H1 (cell line): ENCODE measurements around the gene LRRC26. TPM values are rescaled to one million over a fixed set of nuclear protein-coding genes. Genes with fewer than 3 reads are reported as not detected.

ENCODE experiments used
- CHD7 ChIP-seq: fragments of 300-600 bp; sonication (generic); IDR thresholded peaks from 2 replicates; pipeline ENCODE4 v1.7.1; 2012; ENCODE audit warnings: low read length, moderate library complexity, mild to moderate bottlenecking, inconsistent platforms; ENCODE audit not compliant: insufficient replicate concordance
- polyA plus RNA-seq, 7 experiments: library from polyadenylated mRNA; depleted of rRNA in 3 of 7; stranded (reverse) in 5 of 7; unstranded in 2 of 7; fragments of >200 nt in 5 of 7; fragments of 200-250 nt in 2 of 7; gene quantifications; 1 replicate in 5 of 7; 2 replicates in 1 of 7; 4 replicates in 1 of 7; pipeline versions ENCODE4 v1.2.1 to v1.2.3, GENCODE V29; 2011 to 2013; ENCODE audit warnings: missing spikeins in 2 of 7, mixed read lengths in 2 of 7
- total RNA-seq: library from RNA; stranded (reverse); fragmentation: NEBNext Ultra II Directional; extraction: Animal tissue kit (Norgen Biotek cat#: 25700); gene quantifications from 2 replicates; pipeline ENCODE4 v1.2.1, GENCODE V29; 2021

The LRRC26 gene
- total and polyA plus RNA-seq, 2 of the 8 experiments (the other 6 are each of a cell fraction or from before 2014, with no cell fraction given), result 0.34 to 0.85 TPM

- TF ChIP-seq CHD7, result no peak
Observed at GRCh38 chr9:137204731-137205125, 34.9 kb upstream of the LRRC26 start (continued).
